ENCODE data around the gene EIF2AK2.

DNA sequence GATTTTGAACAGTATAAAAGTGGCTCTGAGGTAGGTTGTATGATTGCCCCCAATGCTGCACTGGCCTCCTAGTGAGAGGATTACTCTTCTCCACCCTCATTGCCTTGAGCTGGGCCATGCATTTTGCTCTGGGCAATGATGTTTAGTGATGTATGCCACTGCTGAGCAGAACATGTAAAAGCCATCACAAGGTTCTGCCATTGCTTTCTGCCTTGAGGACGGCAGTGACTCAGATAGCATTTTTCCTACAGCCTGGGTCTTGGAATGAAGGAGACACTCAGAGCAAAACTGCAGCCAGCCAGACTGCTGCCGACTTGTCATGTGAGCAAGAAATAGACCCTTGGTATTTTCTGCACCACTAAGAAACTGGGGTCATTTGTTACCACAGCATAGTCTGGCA is 44.8 kb downstream of the EIF2AK2 start:
- TF ChIP-seq TAF1 (IDR thresholded peaks at IDR 0.05; ENCODE audit: low read depth, low read length) (no peak), POLR2A (IDR thresholded peaks at IDR 0.05; ENCODE audit: low read depth, low read length) (no peak), PAX5 (IDR thresholded peaks at IDR 0.05; ENCODE audit: insufficient read depth, low read length, severe bottlenecking) (no peak), POLR2AphosphoS5 (IDR thresholded peaks at IDR 0.05; ENCODE audit: low read depth, low read length) (no peak), SPI1 (IDR thresholded peaks at IDR 0.05; ENCODE audit: low read depth, low read length) (no peak), POU2F2 (IDR thresholded peaks at IDR 0.05; ENCODE audit: low read depth, low read length) (no peak)
